Activated CD4-positive, CD25-positive, alpha-beta regulatory T cell treated with anti-CD3 and anti-CD28 coated beads, Interleukin-2, amount 50 U/mL, for 16 hours (primary cell): ENCODE results near the gene CAPZA3.
"Not testable (repeated sequence)": the region's sequence is repeated elsewhere in the genome, so short reads cannot be mapped to it uniquely, and the experiment has no call there.

Experiments used
- DNase-seq: peaks from one replicate; pipeline ENCODE4 v3.0.0-alpha.2; 2020; ENCODE audit warnings: low read depth, low spot score

CAPZA3 gene

GRCh38 chr12:18753481-18754123, 15.7 kb downstream of the CAPZA3 start:
- no peak for DNase-seq

GRCh38 chr12:18754124-18754707, 16.3 kb downstream of the CAPZA3 start:
- no peak for DNase-seq

GRCh38 chr12:18755341-18755740, 17.4 kb downstream of the CAPZA3 start:
- DNase-seq, result no peak

- not testable (repeated sequence) for DNase-seq
These were observed 28.6 kb downstream of the CAPZA3 start for GRCh38 chr12:18766479-18766878.

GRCh38 chr12:18782827-18783226, 44.9 kb downstream of the CAPZA3 start:
- no peak for DNase-seq

- not testable (repeated sequence) for DNase-seq
These were observed 47.5 kb downstream of the CAPZA3 start for GRCh38 chr12:18785465-18785864.
